Activated CD4-positive, alpha-beta T cell treated with anti-CD3 and anti-CD28 coated beads, Interleukin-2, amount 10 ng/mL, durations not matched to agents 7 days and 5 days (primary cell): ENCODE measurements around the gene C1orf167. TPM values are rescaled to one million over a fixed set of nuclear protein-coding genes. Genes with fewer than 3 reads are reported as not detected.
"Not testable (repeated sequence)": the region's sequence is repeated elsewhere in the genome, so short reads cannot be mapped to it uniquely, and the experiment has no call there.

Experiments used
- CTCF ChIA-PET: fragments of 350-600 bp; sonication (Branson Sonifier 250); formaldehyde crosslinking; loops from one replicate; lab custom pipeline; 2021; ENCODE audit warnings: antibody characterized with exemption; lab: Charles Lee
- POLR2A ChIA-PET: fragments of 350-600 bp; sonication (Branson Sonifier 250); formaldehyde crosslinking; loops from one replicate; lab custom pipeline; 2021; ENCODE audit warnings: antibody characterized with exemption; lab: Charles Lee
- DNase-seq: peaks from one replicate; pipeline ENCODE4 v3.0.0-alpha.2; 2020
- H3K27ac Mint-ChIP-seq: one replicate; pipeline ENCODE4 v1.8.0; 2021; ENCODE audit warnings: mild to moderate bottlenecking, moderate library complexity, mixed read lengths
- H3K27me3 Mint-ChIP-seq: one replicate; pipeline ENCODE4 v1.8.0; 2021; ENCODE audit warnings: mixed read lengths
- H3K36me3 Mint-ChIP-seq: one replicate; pipeline ENCODE4 v1.8.0; 2021; ENCODE audit warnings: low read depth, mixed read lengths
- H3K4me1 Mint-ChIP-seq: one replicate; pipeline ENCODE4 v1.8.0; 2021; ENCODE audit warnings: mixed read lengths
- H3K4me3 Mint-ChIP-seq: one replicate; pipeline ENCODE4 v1.8.0; 2021; ENCODE audit warnings: mild to moderate bottlenecking, moderate library complexity, mixed read lengths
- H3K9me3 Mint-ChIP-seq: one replicate; pipeline ENCODE4 v1.8.0; 2021; ENCODE audit warnings: mixed read lengths
- total RNA-seq, 2 experiments: library from RNA; stranded (reverse); gene quantifications; one replicate each; pipeline ENCODE4 v1.2.3, GENCODE V29; 2021

C1orf167 gene
- total RNA-seq, 2 experiments from 2014 or later: not detected

DNA sequence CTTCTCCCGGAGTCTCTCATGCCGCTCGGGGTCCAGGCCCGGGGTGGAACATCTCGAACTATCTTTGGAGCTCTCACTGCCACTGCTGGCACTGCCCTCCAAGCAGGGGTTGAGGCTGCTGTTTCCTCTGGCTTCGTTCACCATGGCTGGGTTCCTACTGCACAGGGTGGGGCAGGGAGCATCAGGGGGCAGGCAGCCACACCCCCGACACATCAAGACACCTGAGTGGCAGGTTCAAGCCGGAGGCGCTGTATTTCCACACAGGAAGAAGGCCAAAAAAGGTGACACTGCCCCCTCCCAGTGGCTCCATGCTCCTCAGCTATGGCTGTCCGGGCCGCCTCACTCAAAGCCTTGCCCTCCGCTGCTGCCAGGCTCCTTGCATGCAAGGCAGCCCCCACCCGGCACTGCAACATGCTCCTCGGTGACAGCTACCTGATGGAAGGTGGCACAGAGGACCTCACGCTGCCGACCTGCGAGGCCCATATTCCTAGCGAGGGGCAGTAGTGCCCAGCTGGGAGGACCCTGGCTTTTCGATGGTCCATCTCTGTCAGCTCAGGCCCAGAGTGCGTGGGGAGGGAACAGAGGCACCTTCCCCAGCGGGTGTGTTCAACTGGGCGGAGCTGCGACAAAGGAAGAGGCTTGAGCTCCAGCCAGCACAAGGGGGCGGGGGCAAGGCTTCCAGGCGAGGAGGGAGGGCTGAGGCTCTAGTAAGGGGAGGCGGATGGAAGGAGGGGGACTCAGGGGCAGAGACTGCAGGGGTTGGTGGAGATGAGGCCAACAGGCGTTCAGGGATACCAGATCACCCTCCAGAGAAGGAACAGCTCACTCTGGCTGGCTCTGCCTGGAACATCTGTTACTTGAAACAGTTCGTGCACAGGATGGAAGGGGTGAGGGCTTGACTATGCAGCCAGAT lies 41.2 kb downstream of the C1orf167 start:
- CTCF ChIA-PET: interaction anchor here (1.0 to 1.5 kb wide), 3 partner anchors 35 to 84 kb away, joined by 3 to 8 read pairs (median 4); no protein-coding TSS in a partner anchor
- POLR2A ChIA-PET: interaction anchor here (1.0 kb wide), 1 partner anchor 107 kb away, joined by 3 read pairs; no protein-coding TSS in a partner anchor
- H3K4me3 Mint-ChIP-seq: peak overlapping the region; percentile 92
- peak overlapping the region; percentile 79 for H3K27ac Mint-ChIP-seq
- peaks cover 21% of the 10 kb centered on the region for H3K36me3 Mint-ChIP-seq
- H3K4me1 Mint-ChIP-seq: peaks cover 58% of the 10 kb centered on the region
- no peaks in the 10 kb centered on the region for H3K27me3 Mint-ChIP-seq
- peak; percentile 87 for DNase-seq
- H3K9me3 Mint-ChIP-seq: no peaks in the 10 kb centered on the region

DNA sequence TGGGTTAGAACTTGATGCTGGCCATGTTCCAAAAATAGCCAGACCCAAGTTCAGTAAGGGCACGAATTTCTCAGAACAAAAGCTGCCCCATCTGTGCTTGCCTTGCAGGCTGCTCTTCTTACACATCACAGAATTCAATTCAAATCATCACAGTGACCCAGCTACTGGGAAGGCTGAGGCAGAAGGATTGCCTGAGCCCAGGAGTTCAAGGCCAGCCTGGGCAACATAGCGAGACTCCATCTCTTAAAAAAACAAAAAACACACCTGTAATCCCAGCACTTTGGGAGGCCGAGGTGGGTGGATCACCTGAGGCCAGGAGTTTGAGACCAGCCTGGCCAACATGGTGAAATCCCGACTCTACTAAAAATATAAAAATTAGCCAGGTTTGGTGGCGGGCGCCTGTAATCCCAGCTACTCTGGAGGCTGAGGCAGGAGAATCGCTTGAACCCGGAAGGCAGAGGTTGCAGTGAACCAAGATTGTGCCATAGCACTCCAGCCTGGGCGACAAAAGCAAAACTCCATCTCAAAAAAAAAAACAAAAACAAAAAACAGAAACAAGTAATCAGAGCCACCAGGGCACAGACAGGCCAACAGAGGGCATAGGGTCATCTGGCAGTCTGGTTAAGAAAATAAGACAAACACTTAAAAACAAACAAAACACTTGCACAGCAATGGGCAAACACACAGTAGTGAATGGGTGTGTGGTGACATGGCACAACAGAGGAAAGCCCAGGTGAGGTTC lies 42.1 kb downstream of the C1orf167 start:
- Mint-ChIP-seq H3K27ac (peak overlapping the region; percentile 93), H3K4me1 (peaks cover 67% of the 10 kb centered on the region), H3K4me3 (peak overlapping the region; percentile 92), H3K36me3 (peaks cover 24% of the 10 kb centered on the region)
- not testable (repeated sequence) for DNase-seq, H3K9me3 Mint-ChIP-seq, H3K27me3 Mint-ChIP-seq
- ChIA-PET CTCF (interaction anchor here (1.2 to 1.5 kb wide), 2 partner anchors 34 to 84 kb away, joined by 3 to 8 read pairs; no protein-coding TSS in a partner anchor), POLR2A (interaction anchor here (1.0 kb wide), 1 partner anchor 106 kb away, joined by 3 read pairs; no protein-coding TSS in a partner anchor)

DNA sequence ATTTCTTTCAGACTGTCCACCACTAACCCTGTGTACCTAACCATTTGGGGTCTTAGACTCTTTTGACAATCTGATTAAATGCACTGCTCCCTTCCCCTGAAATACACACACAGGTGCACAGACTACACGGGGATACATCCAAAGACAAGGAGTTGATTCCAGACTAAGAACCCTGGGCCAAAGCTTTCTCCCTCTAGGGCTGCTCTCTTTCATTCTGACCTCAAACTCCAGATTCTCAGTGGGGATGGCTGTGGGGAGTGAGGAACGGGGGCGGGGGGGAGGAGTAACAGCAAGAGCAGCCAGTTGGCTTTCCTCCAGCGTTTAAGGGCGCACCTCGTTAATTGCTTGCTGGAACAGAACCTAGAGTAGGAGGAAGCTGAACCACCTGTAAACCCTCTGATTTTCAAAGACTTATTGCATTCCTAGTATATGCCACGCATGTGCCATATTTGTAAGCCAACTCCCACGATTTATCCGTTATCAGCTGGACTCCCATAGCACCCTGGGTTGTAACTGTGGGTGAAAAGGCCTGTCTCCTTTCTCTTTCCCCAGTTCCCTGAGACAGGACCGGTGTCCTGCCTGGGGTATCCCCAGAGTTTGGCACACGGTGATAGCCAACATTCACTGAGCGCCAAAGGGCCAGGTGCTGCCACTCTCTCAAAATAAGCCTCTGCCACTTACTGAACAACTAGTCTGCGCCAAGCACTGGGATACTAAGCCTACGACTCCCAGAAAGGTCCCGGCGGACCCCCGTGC lies 42.9 kb downstream of the C1orf167 start:
- peak; percentile 18 for DNase-seq
- Mint-ChIP-seq H3K27me3 (no peaks in the 10 kb centered on the region), H3K4me1 (peaks cover 69% of the 10 kb centered on the region), H3K27ac (peak overlapping the region; percentile 93), H3K36me3 (peaks cover 28% of the 10 kb centered on the region), H3K9me3 (no peaks in the 10 kb centered on the region), H3K4me3 (peak overlapping the region; percentile 92)
- POLR2A ChIA-PET: no interaction called here
- CTCF ChIA-PET: interaction anchor here (0.5 kb wide), 1 partner anchor 84 kb away, joined by 3 read pairs; no protein-coding TSS in a partner anchor

GRCh38 chr1:11805422-11806306 lies 43.7 kb downstream of the C1orf167 start, which contains the start of the genes CLCN6 and MTHFR:
TSS of gene CLCN6 (plus strand) at chr1:11806191. CDS start at chr1:11806263, 72 bp downstream.
TSS of gene MTHFR (minus strand) at chr1:11805964. CDS start at chr1:11803116, 2,848 bp downstream.
- Mint-ChIP-seq H3K36me3 (peaks cover 21% of the 10 kb centered on the region), H3K4me3 (peak within 1 kb of the TSS; percentile 92), H3K27me3 (no peaks in the 10 kb centered on the region), H3K27ac (peak within 1 kb of the TSS; percentile 93), H3K9me3 (no peaks in the 10 kb centered on the region), H3K4me1 (peaks cover 69% of the 10 kb centered on the region)
- CTCF ChIA-PET: interaction anchor here (0.5 to 1.5 kb wide), 4 partner anchors 15 to 155 kb away, joined by 3 to 5 read pairs (median 3); no protein-coding TSS in a partner anchor
- POLR2A ChIA-PET: interaction anchor here (1.2 kb wide), 1 partner anchor 103 kb away, joined by 3 read pairs; no protein-coding TSS in a partner anchor
- peak; percentile 99 for DNase-seq

DNA sequence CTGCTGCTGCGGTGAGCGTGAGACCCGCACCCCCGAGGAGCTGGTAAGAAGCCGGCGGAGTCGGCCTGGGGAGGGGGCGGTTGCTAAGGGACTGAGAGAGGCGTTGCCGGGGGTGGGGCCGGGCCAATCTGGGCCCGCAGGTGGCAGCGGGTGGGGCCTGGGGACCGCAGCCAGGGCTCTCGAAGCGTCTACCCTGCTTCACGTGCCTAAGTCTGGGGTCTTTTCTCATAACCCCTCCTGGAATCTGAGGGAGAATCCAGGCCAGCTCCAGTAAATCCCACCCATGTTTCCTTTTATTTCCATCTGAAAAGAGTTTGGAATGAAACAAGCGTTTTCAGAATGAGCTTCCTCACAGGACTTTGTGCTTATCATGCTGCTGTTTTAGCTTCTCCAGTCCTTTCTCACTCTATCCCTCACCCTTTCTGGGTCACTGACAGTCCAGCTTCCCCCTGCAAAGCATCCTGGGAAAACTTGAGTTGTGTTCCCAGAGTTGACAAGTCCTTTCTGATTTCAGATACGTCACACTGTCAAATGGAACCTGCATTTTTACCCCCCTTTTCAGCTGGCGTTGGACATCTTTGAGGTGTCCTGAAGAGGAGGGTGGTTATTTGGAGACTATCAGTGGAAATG lies 44.4 kb downstream of the C1orf167 start:
- Mint-ChIP-seq H3K36me3 (peaks cover 13% of the 10 kb centered on the region), H3K9me3 (no peaks in the 10 kb centered on the region), H3K27ac (peak overlapping the region; percentile 93), H3K27me3 (no peaks in the 10 kb centered on the region), H3K4me3 (peak overlapping the region; percentile 92), H3K4me1 (peaks cover 66% of the 10 kb centered on the region)
- DNase-seq: no peak
- ChIA-PET CTCF (interaction anchor here (0.8 to 1.5 kb wide), 7 partner anchors 14 to 156 kb away, joined by 3 to 5 read pairs (median 3); no protein-coding TSS in a partner anchor), POLR2A (interaction anchor here (1.0 to 1.2 kb wide), 2 partner anchors 102 to 104 kb away, joined by 3 to 4 read pairs; no protein-coding TSS in a partner anchor)

- DNase-seq: no peak
- peaks cover 61% of the 10 kb centered on the region for H3K4me1 Mint-ChIP-seq
- H3K4me3 Mint-ChIP-seq: peak overlapping the region; percentile 92
- CTCF ChIA-PET: interaction anchor here (0.8 to 1.4 kb wide), 6 partner anchors 14 to 103 kb away, joined by 3 to 5 read pairs (median 4); no protein-coding TSS in a partner anchor
- H3K36me3 Mint-ChIP-seq: peaks cover 15% of the 10 kb centered on the region
- POLR2A ChIA-PET: interaction anchor here (1.0 to 1.2 kb wide), 2 partner anchors 101 to 103 kb away, joined by 3 to 4 read pairs; no protein-coding TSS in a partner anchor
- H3K9me3 Mint-ChIP-seq: no peaks in the 10 kb centered on the region
- peak overlapping the region; percentile 93 for H3K27ac Mint-ChIP-seq
- H3K27me3 Mint-ChIP-seq: no peaks in the 10 kb centered on the region
Measured at GRCh38 chr1:11807133-11807532, 45.1 kb downstream of the C1orf167 start.

DNA sequence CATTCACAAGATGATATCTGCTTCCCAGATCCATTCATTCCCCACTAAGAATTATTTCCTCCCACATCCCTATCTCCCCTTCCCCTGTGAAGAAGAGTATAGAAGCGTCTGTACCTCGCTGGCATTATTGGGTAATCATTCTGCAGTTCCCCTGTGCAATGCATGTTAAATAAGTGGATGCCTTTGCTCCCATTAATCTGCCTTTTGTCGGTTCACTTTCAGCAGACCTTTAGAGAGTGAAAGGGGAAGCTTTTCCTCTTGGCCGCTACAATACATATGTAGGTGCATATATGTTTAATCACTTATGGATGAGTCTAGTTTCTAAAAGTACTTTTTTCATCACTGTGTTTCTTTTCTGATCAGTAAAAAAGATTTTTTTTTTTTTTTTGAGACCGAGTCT lies 51.0 kb downstream of the C1orf167 start:
- H3K27me3 Mint-ChIP-seq: no peaks in the 10 kb centered on the region
- DNase-seq: no peak
- no peak overlapping the region for H3K4me3 Mint-ChIP-seq
- ChIA-PET CTCF (no interaction called here), POLR2A (no interaction called here)
- H3K36me3 Mint-ChIP-seq: peaks cover 21% of the 10 kb centered on the region
- peaks cover 15% of the 10 kb centered on the region for H3K4me1 Mint-ChIP-seq
- H3K9me3 Mint-ChIP-seq: no peaks in the 10 kb centered on the region
- no peak overlapping the region for H3K27ac Mint-ChIP-seq

- no peaks in the 10 kb centered on the region for H3K9me3 Mint-ChIP-seq
- peaks cover 2% of the 10 kb centered on the region for H3K4me1 Mint-ChIP-seq
- H3K4me3 Mint-ChIP-seq: no peak overlapping the region
- no peaks in the 10 kb centered on the region for H3K27me3 Mint-ChIP-seq
- POLR2A ChIA-PET: interaction anchor here (0.5 kb wide), 1 partner anchor 1358 kb away, joined by 6 read pairs; no protein-coding TSS in a partner anchor
- no peak overlapping the region for H3K27ac Mint-ChIP-seq
- CTCF ChIA-PET: interaction anchor here (1.3 kb wide), 1 partner anchor 19 kb away, joined by 4 read pairs; no protein-coding TSS in a partner anchor
- peaks cover 16% of the 10 kb centered on the region for H3K36me3 Mint-ChIP-seq
- no peak for DNase-seq
Measured at GRCh38 chr1:11817192-11817591, 55.2 kb downstream of the C1orf167 start.

DNA sequence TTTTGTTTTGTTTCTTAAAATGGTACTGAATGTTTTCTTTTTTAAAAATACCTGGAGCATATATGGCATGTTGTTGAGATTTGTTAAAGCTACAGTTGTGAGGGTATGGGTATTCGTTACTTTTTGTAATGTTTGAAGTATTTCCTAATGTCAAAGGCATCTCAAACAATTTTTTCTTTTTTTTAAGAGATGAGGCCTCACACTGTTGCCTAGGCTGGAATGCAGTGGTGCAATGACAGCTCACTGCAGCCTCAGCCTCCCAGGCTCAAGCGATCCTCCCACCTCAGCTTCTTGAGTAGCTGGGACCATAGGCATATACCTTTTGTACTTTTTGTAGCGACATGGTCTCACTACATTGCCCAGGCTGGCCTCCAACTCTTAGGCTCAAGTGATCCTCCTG lies 60.1 kb downstream of the C1orf167 start:
- H3K27ac Mint-ChIP-seq: no peak overlapping the region
- H3K4me3 Mint-ChIP-seq: no peak overlapping the region
- POLR2A ChIA-PET: no interaction called here
- H3K27me3 Mint-ChIP-seq: no peaks in the 10 kb centered on the region
- no peaks in the 10 kb centered on the region for H3K9me3 Mint-ChIP-seq
- H3K36me3 Mint-ChIP-seq: peaks cover 11% of the 10 kb centered on the region
- H3K4me1 Mint-ChIP-seq: no peaks in the 10 kb centered on the region
- DNase-seq: no peak
- CTCF ChIA-PET: no interaction called here

DNA sequence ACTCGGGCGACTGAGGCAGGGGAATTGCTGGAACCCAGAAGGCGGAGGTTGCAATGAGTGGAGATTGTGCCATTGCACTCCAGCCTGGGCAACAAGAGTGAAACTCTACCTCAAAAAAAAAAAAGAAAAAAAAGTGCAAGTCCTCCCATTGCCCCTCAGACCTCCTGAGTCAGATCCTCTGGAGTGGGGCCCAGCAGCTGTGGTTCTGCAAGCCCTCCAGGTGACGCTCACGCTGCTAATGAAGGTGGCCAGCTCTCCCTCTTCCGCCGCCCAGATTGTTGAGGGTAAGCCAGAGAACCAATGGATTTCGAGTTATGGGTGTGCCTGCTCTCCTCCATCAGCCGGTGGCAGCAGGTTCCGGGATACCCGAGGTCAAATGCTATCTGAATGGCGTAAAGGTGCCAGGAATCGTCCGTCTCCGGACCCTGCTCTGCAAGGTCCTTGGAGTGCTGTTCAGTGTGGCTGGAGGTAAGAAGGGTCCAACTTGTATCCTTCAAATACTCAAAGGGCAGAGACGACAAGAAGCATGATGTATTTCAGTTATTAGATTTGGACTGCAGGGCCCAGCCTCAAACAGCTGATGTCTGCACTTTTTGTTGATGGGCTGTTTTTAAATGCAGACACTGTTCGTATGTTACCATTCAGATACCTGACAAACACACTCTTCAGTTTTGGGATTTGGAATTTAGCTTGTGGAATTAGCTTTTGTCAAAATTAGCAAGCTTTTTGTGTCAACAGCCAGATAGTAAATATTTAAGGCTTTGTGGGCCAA lies 61.6 kb downstream of the C1orf167 start:
- Mint-ChIP-seq H3K4me1 (no peaks in the 10 kb centered on the region), H3K27ac (no peak overlapping the region), H3K9me3 (no peaks in the 10 kb centered on the region), H3K27me3 (no peaks in the 10 kb centered on the region), H3K4me3 (no peak overlapping the region), H3K36me3 (peaks cover 15% of the 10 kb centered on the region)
- POLR2A ChIA-PET: no interaction called here
- CTCF ChIA-PET: interaction anchor here (1.3 kb wide), 1 partner anchor 17 kb away, joined by 3 read pairs; no protein-coding TSS in a partner anchor
- DNase-seq: no peak
